GM19025 (cell line): ENCODE results near the gene SOCS4.
"Not testable (repeated sequence)": the region's sequence is repeated elsewhere in the genome, so short reads cannot be mapped to it uniquely, and the experiment has no call there.

Experiments used
- ATAC-seq: cut with Tn5 transposase; IDR thresholded peaks from one replicate; pipeline ENCODE4 v1.9.1; 2021; ENCODE audit warnings: mild to moderate bottlenecking, low read depth, moderate library complexity; ENCODE audit not compliant: unreplicated experiment

Gene SOCS4, protein sequence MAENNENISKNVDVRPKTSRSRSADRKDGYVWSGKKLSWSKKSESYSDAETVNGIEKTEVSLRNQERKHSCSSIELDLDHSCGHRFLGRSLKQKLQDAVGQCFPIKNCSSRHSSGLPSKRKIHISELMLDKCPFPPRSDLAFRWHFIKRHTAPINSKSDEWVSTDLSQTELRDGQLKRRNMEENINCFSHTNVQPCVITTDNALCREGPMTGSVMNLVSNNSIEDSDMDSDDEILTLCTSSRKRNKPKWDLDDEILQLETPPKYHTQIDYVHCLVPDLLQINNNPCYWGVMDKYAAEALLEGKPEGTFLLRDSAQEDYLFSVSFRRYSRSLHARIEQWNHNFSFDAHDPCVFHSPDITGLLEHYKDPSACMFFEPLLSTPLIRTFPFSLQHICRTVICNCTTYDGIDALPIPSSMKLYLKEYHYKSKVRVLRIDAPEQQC

DNA sequence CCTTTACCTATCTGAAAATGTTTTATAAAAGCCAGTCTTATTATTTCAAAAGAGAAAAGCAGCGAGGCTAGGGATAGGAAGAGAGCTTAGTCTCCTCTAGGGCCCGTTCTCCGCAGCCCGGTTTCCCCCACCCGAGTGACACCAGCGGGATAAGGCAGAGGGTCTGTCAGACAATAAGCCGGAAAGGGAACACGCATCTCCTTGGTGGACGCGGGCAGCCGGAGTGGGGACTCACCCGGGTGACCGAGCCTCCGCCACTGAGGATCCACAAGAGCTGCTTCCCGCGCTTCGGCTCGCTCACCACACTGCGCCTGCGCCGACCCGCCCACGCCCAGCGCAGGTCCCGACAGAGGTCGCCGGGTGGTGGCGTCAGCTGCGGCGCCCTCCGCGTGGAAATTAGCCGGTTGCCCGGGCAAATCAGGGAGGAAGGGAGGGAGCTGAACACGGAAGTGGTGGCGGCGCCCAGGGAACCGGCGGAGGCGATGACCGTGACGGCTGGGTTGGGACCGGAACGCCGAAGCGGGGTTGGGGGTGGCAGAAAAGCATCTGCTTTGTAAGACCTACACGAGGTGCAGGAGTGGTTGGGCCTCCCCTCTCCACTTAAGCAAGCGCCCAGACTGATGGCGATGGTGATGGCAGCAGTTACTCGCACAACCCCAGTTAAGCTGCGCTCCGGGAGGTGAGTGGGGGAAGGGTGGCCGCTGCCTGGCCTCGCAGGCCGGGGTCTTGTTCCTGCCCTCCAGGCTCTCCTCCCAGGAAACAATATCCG is at the start of gene SOCS4, which contains the start of gene WDHD1:
Gene SOCS4 (plus strand): TSS at position 444 of the 769 bp plus-strand sequence. CDS start 15,806 bp downstream, outside the sequence.
Gene WDHD1 (minus strand): TSS at position 307 of the 769 bp plus-strand sequence. CDS start 312 bp downstream, outside the sequence.
- ATAC-seq: peak; percentile 91

DNA sequence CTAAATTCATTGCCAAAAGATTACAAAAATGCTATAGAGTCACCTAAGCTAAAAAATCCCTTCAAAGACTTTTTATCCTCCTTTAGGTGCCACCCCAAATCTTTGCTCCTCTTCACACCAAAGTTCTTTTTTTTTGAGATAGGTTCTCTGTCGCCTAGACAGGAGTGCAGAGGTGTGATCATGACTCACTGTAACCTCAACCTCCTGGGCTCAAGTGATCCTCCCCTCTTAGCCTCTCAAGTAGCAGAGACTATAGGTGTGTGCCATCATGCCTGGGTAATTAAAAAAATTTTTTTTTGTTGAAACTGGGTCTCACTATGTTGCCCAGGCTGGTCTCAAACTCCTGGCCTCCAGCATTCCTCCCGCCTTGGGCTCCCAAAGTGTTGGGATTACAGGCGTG is 48.0 kb upstream of the SOCS4 start:
- no peak for ATAC-seq

DNA sequence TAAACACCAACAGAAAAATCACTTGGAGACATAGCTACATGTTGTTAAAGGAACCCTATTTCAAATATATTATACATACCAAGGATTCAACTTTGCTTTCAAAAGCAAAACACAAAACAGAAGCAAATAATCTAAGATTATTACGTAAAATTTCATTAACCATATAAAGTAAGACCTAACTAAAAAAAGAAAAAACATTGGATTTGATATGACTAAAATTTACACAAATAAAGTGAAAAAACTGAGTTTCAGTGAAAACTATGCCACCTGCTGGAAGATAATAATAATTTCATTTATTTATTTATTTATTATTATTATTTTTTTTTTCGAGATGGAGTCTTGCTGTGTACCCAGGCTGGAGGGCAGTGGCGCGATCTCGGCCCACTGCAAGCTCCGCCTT is 45.3 kb upstream of the SOCS4 start:
- ATAC-seq: no peak

DNA sequence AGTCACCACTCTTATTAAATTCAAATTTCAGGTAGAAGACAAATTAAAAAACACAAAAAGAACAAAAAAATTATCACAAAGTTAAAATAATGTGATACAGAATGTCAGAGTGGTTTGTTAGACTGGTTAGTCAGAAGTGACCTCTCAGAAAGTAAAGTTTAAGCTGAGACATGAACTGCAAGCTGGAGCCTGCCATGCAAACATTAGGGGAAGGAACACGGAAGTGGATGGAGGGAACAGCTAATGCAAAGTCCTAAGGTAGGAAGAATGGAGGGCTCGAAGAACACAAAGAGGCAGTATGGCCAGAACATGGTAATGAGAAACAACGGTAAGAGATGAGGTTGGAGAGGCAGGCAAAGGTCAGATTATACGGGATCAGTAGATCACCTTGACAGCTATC is 41.9 kb upstream of the SOCS4 start:
- no peak for ATAC-seq

DNA sequence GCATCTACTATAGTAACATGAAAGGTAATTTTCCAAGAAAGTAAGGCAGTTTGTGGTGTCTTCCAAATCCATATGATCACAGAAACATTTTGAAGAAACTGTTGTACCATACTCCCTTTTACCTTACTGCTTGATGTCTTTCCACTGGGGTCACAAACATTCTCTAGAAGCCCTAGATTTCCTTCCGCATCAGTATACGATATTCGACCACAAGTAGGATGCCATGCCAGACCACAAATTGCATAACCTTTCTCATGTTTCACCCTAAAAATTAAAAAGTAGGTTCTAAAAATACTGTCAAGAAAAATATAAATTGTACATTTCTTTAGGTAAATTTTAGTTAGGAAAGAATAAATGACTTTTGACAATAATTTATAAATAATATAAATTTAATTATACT is 26.7 kb upstream of the SOCS4 start:
- ATAC-seq: no peak

DNA sequence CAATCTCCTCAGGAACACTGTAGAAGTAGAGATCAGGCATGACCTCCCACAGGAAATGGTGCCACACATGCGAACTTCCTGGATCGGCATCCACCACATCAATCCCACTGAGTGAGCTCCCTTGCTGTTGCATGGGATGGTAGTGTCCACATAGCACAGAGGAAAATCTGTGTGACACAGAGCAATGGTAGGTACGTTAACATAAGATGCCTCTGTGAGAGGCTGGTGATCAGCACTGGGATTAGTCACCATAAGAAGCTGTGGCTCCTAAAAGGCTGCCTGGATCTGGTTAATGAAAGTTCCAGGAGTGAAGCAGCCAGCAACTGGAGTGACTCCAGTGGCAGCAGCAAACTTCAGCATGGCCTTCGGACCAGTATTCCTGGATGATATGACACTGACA is 22.0 kb upstream of the SOCS4 start:
- no peak for ATAC-seq

DNA sequence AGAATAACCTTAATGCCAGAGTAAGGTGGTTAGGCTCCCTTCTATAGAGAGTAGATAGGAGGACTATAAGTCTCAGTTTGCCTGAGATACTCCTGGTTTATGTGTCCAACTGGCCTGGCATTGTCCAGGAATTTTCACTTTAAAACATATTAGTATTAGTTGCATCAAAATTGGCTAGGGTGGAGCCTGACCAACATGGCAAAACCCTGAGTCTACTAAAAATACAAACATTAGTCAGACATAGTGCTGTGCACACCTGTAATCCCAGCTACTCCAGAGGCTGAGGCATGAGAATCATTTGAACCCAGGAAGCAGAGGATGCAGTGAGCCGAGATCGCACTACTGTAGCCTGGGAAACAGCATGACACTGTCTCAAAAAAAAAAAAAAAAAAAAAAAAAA is 12.0 kb upstream of the SOCS4 start:
- no peak for ATAC-seq

DNA sequence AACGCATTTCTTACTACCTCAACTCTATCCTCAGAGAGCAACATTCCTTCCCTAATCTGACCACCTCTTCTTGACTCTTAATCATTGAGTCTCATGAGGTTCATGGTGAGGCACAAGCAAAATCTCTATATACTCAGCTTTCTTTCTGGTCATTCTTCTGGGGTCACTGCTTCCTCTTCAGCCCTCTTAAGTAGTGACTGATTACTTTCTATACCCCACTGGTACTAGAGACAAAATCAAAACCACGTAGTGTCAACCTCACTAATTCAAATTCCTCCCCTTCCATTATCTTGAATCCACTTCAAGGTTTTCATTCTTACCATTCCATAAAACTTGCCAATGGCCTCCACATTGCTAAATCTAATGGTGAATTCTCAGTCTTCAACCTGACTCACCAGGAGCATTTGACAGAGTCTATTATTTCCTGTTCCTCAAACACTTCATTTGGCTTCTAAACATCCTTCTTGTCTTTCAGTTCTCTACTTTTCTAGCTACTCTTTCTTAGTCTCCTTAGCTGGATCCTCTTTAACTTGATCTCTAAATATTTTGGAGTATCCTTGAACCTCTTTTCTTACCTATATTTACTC is 7.0 kb upstream of the SOCS4 start:
- no peak for ATAC-seq

DNA sequence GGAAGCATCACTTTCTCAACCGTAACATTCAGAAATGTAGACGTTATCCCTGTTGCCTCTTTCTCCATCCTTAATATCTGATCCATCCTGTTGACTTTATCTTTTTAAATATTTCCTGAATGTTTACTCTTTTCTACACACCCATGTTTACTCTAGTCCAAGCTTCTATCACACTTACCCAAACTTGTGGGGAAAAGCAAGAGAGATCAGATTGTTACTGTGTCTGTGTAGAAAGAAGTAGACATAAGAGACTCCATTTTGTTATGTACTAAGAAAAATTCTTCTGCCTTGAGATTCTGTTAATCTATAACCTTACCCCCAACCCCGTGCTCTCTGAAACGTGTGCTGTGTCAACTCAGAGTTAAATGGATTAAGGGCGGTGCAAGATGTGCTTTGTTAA is 2.7 kb upstream of the SOCS4 start:
- not testable (repeated sequence) for ATAC-seq

DNA sequence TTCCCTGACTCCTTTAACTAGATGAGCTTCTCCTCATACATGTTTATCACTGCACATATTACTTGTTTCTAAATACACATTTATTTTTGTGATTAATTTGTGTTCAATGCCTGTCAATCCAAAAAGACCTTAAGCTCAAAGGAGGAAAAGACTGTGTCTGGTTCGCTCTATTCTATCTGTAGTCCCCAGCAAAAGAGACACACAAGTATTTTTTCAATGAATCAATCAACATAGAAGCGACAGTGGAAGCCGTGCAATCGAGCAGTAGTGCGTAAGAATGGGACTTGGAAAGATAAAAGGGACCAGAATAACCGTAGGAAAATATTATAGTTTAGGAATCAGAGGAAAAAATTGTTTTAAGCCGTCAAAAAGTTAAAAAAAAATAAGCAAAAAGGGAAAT is 1.1 kb upstream of the SOCS4 start:
- ATAC-seq: no peak

DNA sequence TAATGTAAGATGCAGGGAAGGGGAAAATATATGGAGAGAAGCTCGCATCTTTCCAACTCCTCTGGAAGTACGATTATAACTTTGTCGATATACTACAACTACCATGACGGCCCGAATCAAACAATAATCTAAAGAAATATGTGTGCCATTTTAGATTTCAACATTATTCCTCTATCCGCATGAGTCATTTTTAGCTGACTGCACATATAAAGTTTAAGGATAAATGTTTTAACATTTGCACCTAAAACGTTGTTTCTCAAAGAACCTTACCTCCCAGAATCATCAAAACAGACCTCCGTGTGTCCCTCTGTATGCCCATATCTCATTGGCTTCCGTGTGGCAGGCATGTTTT is 619 bp upstream of the SOCS4 start:
- no peak for ATAC-seq

DNA sequence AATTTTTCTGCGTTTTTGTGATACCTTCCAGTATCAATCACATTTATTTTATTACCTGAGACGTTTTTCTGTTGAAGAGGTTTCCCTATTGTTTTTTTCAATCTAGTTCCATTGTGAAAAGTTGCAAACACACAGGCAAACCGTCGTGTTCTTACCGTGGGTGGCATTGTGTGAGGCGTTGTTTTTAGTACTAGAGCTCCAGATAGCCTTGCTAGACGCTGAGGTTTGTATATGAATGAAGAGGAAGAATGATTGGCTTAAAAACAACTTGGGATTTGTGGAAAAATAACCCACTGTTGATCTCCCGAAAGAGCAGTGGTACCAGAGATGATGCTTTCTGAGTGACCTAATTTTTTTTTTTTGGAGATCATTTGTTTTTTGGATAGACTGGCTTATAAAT is 1.0 kb downstream of the SOCS4 start:
- ATAC-seq: no peak

DNA sequence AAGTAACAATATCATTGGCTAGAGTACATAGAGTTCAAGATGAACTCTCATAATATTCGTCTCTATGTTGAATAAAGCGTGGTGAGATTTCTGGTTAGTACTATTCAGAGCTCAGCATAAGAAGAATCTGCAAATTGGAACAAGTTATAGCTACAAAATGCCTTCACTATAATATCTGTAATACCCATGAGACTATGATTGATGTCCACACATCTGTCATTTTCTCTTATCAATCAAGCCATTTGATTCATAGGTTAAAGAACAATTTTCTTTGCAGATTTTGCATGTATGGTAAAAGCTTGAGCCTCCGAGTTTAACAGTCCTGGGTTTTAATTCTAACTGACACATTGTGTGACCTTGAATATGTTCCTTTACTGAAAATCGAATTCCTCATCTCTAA is 1.4 kb downstream of the SOCS4 start:
- ATAC-seq: no peak

DNA sequence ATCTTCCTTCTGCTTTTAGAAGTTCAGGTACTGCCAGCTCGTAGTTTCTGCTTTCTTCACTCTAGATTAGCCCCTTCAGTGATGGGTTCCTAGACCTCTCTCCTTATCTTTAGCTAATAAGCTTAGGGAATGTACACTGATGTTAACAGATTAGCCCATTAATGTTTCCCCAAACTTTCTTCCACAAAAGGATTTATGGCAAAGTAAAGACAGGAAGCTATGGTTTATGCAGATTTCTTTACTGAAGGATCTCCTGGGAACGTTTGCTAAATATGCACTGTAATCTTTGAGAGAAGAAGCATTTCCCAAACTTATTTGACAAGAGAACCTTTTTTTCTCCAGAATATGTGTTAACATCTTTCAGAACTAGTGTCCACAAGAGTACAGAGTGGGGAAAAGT is 4.2 kb downstream of the SOCS4 start:
- ATAC-seq: no peak

DNA sequence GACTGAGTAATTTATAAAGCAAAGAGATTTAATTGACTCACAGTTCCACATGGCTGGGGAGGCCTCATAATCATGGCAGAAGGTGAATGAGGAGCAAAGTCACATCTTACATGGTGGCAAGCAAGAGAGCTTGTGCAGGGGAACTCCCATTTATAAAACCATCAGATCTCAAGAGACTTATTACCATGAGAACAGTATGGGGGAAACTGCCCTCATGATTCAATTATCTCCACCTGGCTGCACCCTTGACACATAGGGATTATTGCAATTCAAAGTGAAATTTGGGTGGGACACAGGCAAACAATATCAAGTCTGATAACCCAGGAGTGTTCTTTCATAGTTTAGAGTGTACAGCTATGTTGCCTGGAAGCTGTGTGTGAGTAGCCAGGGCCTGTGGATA is 11.0 kb downstream of the SOCS4 start:
- ATAC-seq: not testable (repeated sequence)

DNA sequence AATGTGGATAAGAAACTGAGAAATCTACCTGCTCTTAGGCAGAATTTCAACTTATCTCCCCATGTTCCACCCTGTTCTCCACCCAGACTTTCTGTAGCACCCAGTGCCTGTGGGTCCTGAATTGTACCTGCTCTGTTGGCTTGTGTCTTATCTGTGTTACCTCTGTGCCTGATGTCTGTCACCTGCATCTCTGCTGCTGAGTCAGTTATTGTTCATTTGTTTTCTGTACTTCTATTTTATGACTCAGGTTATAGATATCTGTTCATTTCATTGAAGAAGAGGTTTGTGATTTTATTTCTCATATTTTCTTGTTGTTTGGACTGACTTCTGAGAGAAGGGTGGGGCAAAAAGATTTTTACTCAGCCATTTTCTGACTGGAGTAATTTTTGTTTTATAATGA is 11.7 kb downstream of the SOCS4 start:
- ATAC-seq: no peak

DNA sequence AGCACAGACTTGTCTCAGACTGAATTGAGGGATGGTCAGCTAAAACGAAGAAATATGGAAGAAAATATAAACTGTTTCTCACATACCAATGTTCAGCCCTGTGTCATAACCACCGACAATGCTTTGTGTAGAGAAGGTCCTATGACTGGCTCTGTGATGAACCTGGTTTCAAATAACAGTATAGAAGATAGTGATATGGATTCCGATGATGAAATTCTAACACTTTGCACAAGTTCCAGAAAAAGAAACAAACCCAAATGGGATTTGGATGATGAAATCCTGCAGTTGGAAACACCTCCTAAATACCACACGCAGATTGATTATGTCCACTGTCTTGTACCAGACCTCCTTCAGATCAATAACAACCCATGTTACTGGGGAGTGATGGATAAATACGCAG is 16.5 kb downstream of the SOCS4 start:
- no peak for ATAC-seq

DNA sequence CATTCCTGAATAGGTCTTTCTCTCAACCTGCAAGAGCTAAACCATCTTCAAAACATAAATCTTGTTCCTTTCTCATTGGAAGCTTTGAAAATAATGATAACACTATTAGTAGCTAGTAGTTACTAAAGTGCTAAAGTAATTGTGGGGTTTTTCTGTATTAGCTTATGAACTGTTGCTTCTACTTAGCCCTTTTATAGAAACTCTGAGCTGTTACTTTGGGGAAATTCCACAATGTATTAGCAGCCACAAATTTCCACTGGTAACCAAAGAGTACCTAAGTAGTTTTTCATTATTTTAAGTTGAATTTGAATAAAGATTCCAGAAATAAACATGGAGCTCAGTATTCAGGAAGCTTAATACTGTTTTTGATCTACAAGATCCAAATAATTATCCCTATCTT is 18.1 kb downstream of the SOCS4 start:
- ATAC-seq: no peak

DNA sequence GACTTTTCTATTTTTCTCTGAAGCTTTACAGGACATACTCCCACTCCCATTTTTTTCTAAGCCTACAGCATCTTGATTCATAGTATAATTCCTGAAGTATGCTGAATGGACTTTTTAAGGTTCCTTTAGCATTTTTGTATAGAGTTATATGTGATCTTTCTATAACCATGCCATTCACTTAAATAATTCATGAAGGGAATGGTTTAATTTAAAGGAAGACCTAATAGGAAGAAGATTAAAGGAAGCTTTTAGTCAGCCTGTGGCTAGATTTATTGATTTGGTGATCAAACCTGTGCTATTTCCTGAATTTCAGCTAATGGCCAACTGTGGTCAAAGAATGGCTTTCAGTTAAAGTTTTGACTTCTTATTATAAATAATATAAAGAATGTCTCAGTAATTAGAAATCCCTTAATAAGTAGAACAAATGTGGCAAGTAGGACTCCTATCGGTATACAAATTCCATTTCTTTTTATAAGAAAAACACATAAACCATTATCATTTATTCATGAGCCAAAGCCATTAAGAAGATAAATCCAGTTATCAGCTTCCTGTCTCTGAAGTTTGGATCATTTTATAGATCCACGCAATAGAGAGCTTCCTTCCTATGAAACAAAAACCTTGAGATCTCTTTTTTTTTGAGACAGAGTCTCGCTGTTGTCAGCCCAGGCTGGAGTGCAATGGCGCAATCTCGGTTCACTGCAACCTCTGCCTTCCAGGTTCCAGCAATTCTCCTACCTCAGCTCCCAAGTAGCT is 20.4 kb downstream of the SOCS4 start:
- no peak for ATAC-seq

DNA sequence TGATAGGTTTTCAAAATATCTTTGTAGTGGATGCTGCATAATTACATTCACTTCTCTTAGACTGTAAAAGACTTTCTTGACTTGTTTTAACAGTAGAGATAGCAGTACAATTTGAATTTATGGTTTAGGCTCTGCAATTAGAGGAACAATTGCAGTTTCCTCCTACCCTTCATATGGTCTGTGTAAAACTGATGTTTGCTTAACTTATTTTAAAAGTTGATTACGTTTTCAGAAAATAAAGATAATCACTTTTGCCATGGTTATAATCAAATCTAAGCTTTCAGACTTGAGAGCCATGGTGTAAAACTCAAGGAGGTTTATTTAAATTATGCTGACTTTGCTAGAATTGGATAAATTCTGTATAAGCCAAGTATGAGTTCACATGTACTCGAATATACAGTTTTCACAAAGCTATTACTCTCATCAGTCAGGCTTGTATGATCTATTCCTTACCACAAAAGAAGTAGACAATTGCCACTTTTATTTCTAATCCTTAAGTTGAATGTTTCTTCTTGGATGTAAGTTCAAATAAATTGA is 21.9 kb downstream of the SOCS4 start:
- no peak for ATAC-seq

DNA sequence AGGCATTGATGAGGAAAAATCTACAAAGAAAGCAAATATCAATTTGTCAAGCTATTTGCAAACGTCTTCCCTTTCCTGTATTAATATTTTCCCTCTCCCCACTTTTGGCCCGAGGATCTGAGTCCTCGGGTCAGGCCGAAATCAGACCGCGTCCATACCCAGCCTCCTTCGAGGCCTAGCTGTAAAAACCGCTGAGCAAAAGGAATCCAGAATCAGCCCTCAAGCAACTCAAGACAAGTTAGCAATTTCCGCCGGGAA is 24.1 kb downstream of the SOCS4 start:
- ATAC-seq: peak; percentile 28
